SK-N-MC (cell line): ENCODE results near the gene COL6A1.

Experiments used
- EZH2 ChIP-seq: fragments of 200-600 bp; sonication (generic); IDR thresholded peaks from one replicate; pipeline ENCODE4 v1.6.1; 2017; ENCODE audit warnings: antibody characterized with exemption
- POLR2AphosphoS5 ChIP-seq: IDR thresholded peaks from 2 replicates; pipeline ENCODE4 v1.6.1; 2012; ENCODE audit warnings: mild to moderate bottlenecking, low read depth, low read length, borderline replicate concordance

- TF ChIP-seq POLR2AphosphoS5 (no peak), EZH2 (no peak)
Observed at GRCh38 chr21:46025113-46025770, 43.7 kb downstream of the COL6A1 start.
